Measurements from ENCODE around the gene SELENOT.

Gene SELENOT

GRCh38 chr3:150673966-150674365 lies 70.8 kb downstream of the SELENOT start:
- no peak for DNase-seq

GRCh38 chr3:150675587-150675986 lies 72.5 kb downstream of the SELENOT start:
- no peak for DNase-seq

All from activated effector memory CD4-positive, alpha-beta T cell treated with anti-CD3 and anti-CD28 coated beads, Interleukin-2, amount 50 U/mL, for 16 hours (primary cell).